HCT116 (cell line): ENCODE measurements around the gene HECW1. TPM values are rescaled to one million over a fixed set of nuclear protein-coding genes. Genes with fewer than 3 reads are reported as not detected.
"Not testable (repeated sequence)": the region's sequence is repeated elsewhere in the genome, so short reads cannot be mapped to it uniquely, and the experiment has no call there.

Experiments used
- ATAC-seq: fragments of 200-7000 bp; cut with Tn5 transposase; 2 replicates; pipeline ENCODE4 v1.9.1; 2020; ENCODE audit warnings: mild to moderate bottlenecking, moderate library complexity
- BruUV-seq: library from RNA; stranded (reverse); fragments of 400-500 nt; replicated peaks from 2 replicates; lab custom pipeline; 2021; lab: Mats Ljungman, UMichigan
- CTCF ChIA-PET: fragments of 300-600 bp; sonication (Branson Sonifier 250); formaldehyde crosslinking; loops from one replicate; lab custom pipeline; 2021; ENCODE audit warnings: antibody characterized with exemption; lab: Charles Lee
- POLR2A ChIA-PET: fragments of 300-600, 350-600 bp; sonication (Branson Sonifier 250); formaldehyde crosslinking; loops from one replicate; lab custom pipeline; 2021; ENCODE audit warnings: antibody characterized with exemption; lab: Charles Lee
- RAD21 ChIA-PET, 2 experiments: fragments of 300-600 bp; sonication (Branson Sonifier 250); formaldehyde crosslinking; loops; one replicate each; lab custom pipeline; 2023; ENCODE audit warnings: low total read pairs in 2 of 2; ENCODE audit not compliant: uncharacterized antibody in 2 of 2, unreplicated experiment in 2 of 2, low non-redundant PET in 1 of 2; lab: Charles Lee
- DNase-seq: peaks from one replicate; pipeline ENCODE4 v3.0.0-alpha.2; 2010; ENCODE audit warnings: low read depth, low spot score
- H2AFZ ChIP-seq: fragments of 200-600 bp; shearing (Covaris generic), sonication (generic); 2 replicates; pipeline ENCODE4 v1.6.1; 2017; ENCODE audit warnings: low read depth, mixed run types, mixed read lengths, antibody characterized with exemption, low read length; ENCODE audit not compliant: poor library complexity, severe bottlenecking
- H3K27ac ChIP-seq: 2 replicates; pipeline ENCODE4 v1.5.1; 2012; ENCODE audit warnings: low read depth, low read length
- H3K27me3 ChIP-seq: fragments of 200-600 bp; sonication (generic); 2 replicates; pipeline ENCODE4 v1.6.1; 2016; ENCODE audit warnings: mixed run types, low read length, mixed read lengths; ENCODE audit not compliant: insufficient read depth
- H3K36me3 ChIP-seq, 2 experiments: fragments of 200-500 bp in 1 of 2; fragments of 200-600 bp in 1 of 2; sonication (Bioruptor generic) in 1 of 2; sonication (generic) in 1 of 2; 2 replicates each; pipeline versions ENCODE4 v1.5.1 to v1.6.1; 2014 to 2016; ENCODE audit warnings: low read length in 2 of 2, inconsistent platforms in 1 of 2, mixed read lengths in 1 of 2, mixed run types in 1 of 2; ENCODE audit not compliant: insufficient read depth in 2 of 2, control insufficient read depth in 1 of 2
- H3K4me1 ChIP-seq, 2 experiments: fragments of 200-600 bp in 1 of 2; sonication (generic) in 1 of 2; 2 replicates each; pipeline versions ENCODE4 v1.5.1 to v1.6.1; 2012 to 2017; ENCODE audit warnings: low read length in 2 of 2, inconsistent platforms in 1 of 2, mild to moderate bottlenecking in 1 of 2, mixed read lengths in 1 of 2, mixed run types in 1 of 2, moderate library complexity in 1 of 2; ENCODE audit not compliant: insufficient read depth in 2 of 2, control insufficient read depth in 1 of 2
- H3K4me2 ChIP-seq: fragments of 200-600 bp; sonication (generic); 2 replicates; pipeline ENCODE4 v1.6.1; 2017; ENCODE audit warnings: mixed run types, low read length, mixed read lengths
- H3K4me3 ChIP-seq, 2 experiments: fragments of 200-600 bp in 1 of 2; sonication (generic) in 1 of 2; replicated peaks in 1 of 2; 2 replicates each; pipeline ENCODE4 v1.5.1; 2011 to 2016; ENCODE audit warnings: low read length in 2 of 2, control low read depth in 1 of 2, low read depth in 1 of 2, mild to moderate bottlenecking in 1 of 2, mixed read lengths in 1 of 2, mixed run types in 1 of 2
- H3K79me2 ChIP-seq: fragments of 200-600 bp; sonication (generic); 2 replicates; pipeline ENCODE4 v1.6.1; 2017; ENCODE audit warnings: mild to moderate bottlenecking, mixed run types, low read length, moderate library complexity, mixed read lengths; ENCODE audit not compliant: insufficient read depth
- H3K9ac ChIP-seq: fragments of 200-600 bp; sonication (generic); 2 replicates; pipeline ENCODE4 v1.6.1; 2016; ENCODE audit warnings: low read length, mixed read lengths
- H3K9me2 ChIP-seq: fragments of 200-600 bp; sonication (generic), shearing (Covaris generic); 2 replicates; pipeline ENCODE4 v1.6.1; 2017; ENCODE audit warnings: mixed run types, mild to moderate bottlenecking, moderate library complexity; ENCODE audit not compliant: insufficient read depth
- H3K9me3 ChIP-seq, 2 experiments: fragments of 200-500 bp in 1 of 2; fragments of 200-600 bp in 1 of 2; sonication (Bioruptor generic) in 1 of 2; sonication (generic) in 1 of 2; 2 replicates each; pipeline ENCODE4 v1.6.1; 2014 to 2017; ENCODE audit warnings: low read length in 2 of 2, mixed read lengths in 2 of 2, inconsistent platforms in 1 of 2, low read depth in 1 of 2, mild to moderate bottlenecking in 1 of 2, mixed run types in 1 of 2, moderate library complexity in 1 of 2; ENCODE audit not compliant: control insufficient read depth in 1 of 2, insufficient read depth in 1 of 2
- H4K20me1 ChIP-seq: fragments of 200-600 bp; sonication (generic), shearing (Covaris generic); 2 replicates; pipeline ENCODE4 v1.6.1; 2017; ENCODE audit warnings: mixed run types, mild to moderate bottlenecking, moderate library complexity; ENCODE audit not compliant: insufficient read depth
- ATF3 ChIP-seq: IDR thresholded peaks from 2 replicates; pipeline ENCODE4 v1.6.1; 2012
- CTCF ChIP-seq, 3 experiments: fragments of 200-600 bp in 1 of 3; sonication (generic) in 1 of 3; IDR thresholded peaks in 2 of 3; conservative IDR thresholded peaks in 1 of 3; 2 replicates each; pipeline ENCODE4 v1.5.1; 2012 to 2017; ENCODE audit warnings: low read depth in 2 of 3, low read length in 2 of 3, antibody characterized with exemption in 1 of 3, borderline replicate concordance in 1 of 3, control low read depth in 1 of 3, mild to moderate bottlenecking in 1 of 3, mixed read lengths in 1 of 3, mixed run types in 1 of 3, moderate library complexity in 1 of 3; ENCODE audit not compliant: insufficient read depth in 1 of 3
- EGR1 ChIP-seq: IDR thresholded peaks from 2 replicates; pipeline ENCODE4 v1.6.1; 2012; ENCODE audit warnings: low read depth
- ELF1 ChIP-seq: IDR thresholded peaks from 2 replicates; pipeline ENCODE4 v1.6.1; 2012; ENCODE audit warnings: low read depth, borderline replicate concordance
- EZH2 ChIP-seq: fragments of 200-600 bp; sonication (generic); IDR thresholded peaks from 2 replicates; pipeline ENCODE4 v1.6.1; 2017; ENCODE audit warnings: antibody characterized with exemption, mixed run types
- FOSL1 ChIP-seq: IDR thresholded peaks from 2 replicates; pipeline ENCODE4 v1.6.1; 2012; ENCODE audit warnings: low read depth
- POLR2A ChIP-seq: IDR thresholded peaks from 2 replicates; pipeline ENCODE4 v1.7.0; 2011; ENCODE audit warnings: borderline replicate concordance; ENCODE audit not compliant: insufficient read depth, insufficient read length; ENCODE audit errors: extremely low read depth
- POLR2AphosphoS5 ChIP-seq: IDR thresholded peaks from 2 replicates; pipeline ENCODE4 v1.6.1; 2011; ENCODE audit warnings: mild to moderate bottlenecking, low read depth, low read length, moderate library complexity
- RAD21 ChIP-seq: IDR thresholded peaks from 2 replicates; pipeline ENCODE4 v1.6.1; 2012; ENCODE audit warnings: low read depth, mild to moderate bottlenecking
- SIN3A ChIP-seq: IDR thresholded peaks from 2 replicates; pipeline ENCODE4 v1.6.1; 2012; ENCODE audit warnings: low read depth
- SRF ChIP-seq: IDR thresholded peaks from 2 replicates; pipeline ENCODE4 v1.6.1; 2012; ENCODE audit warnings: low read depth
- ZBTB33 ChIP-seq: IDR thresholded peaks from 2 replicates; pipeline ENCODE4 v1.6.1; 2011; ENCODE audit warnings: mild to moderate bottlenecking, low read length, moderate library complexity; ENCODE audit not compliant: insufficient replicate concordance; ENCODE audit errors: extremely low read depth
- ZFX ChIP-seq: fragments of 450-650 bp; IDR thresholded peaks from 2 replicates; pipeline ENCODE4 v1.6.1; 2017
- ZNF274 ChIP-seq: fragments of 200-500 bp; sonication (Bioruptor generic); IDR thresholded peaks from 2 replicates; pipeline ENCODE4 v1.6.1; 2014; ENCODE audit warnings: mild to moderate bottlenecking, low read depth, low read length, inconsistent platforms
- intact Hi-C: fragments of 100-400 bp; cut with micrococcal nuclease; formaldehyde crosslinking; loops from 2 replicates; pipeline ENCODE4 v1.10.0; 2022
- total RNA-seq: library from RNA; stranded (reverse); gene quantifications from one replicate; pipeline ENCODE4 v1.2.1, GENCODE V29; 2021; ENCODE audit not compliant: unreplicated experiment

The HECW1 gene
- total RNA-seq, 1 experiment from 2014 or later, result 5.6 TPM

- H3K27ac ChIP-seq, result no peak overlapping the region
- BruUV-seq, result no TSS peak
- H3K79me2 ChIP-seq, result no peaks in the 10 kb centered on the region
- no peaks in the 10 kb centered on the region for H4K20me1 ChIP-seq
- no peak for TF ChIP-seq ATF3
- TF ChIP-seq SIN3A, result no peak
- TF ChIP-seq CTCF (IDR thresholded peaks at IDR 0.05 in 2 of 3, conservative IDR thresholded peaks at IDR 0.05 in 1 of 3; ENCODE audit: borderline replicate concordance in 1 of 3, insufficient read depth in 1 of 3, low read depth in 2 of 3, low read length in 2 of 3), result no peak
- no peak for TF ChIP-seq ZNF274
- no peak for TF ChIP-seq POLR2A
- TF ChIP-seq POLR2AphosphoS5, result no peak
- no peak for TF ChIP-seq ELF1
- TF ChIP-seq RAD21, result no peak
- TF ChIP-seq FOSL1, result no peak
- no peak for TF ChIP-seq EGR1
- no peak for TF ChIP-seq EZH2
- no peak for TF ChIP-seq ZFX
- no peak for TF ChIP-seq ZBTB33
- TF ChIP-seq SRF, result no peak
- no peak overlapping the region for H3K4me3 ChIP-seq
- no peaks in the 10 kb centered on the region for H3K27me3 ChIP-seq
- no peaks in the 10 kb centered on the region; the same call in 1 of the 2 replicates for H3K9me2 ChIP-seq
- no peaks in the 10 kb centered on the region for H3K36me3 ChIP-seq
- H3K9me3 ChIP-seq, result no peaks in the 10 kb centered on the region
- no peaks in the 10 kb centered on the region for H3K4me1 ChIP-seq
- DNase-seq (no peak), ATAC-seq (no peak)
- CTCF ChIA-PET, result no interaction called here
- POLR2A ChIA-PET, result interaction anchor here (0.6 kb wide), 1 partner anchor 97 kb away, joined by 3 read pairs; the partner anchor contains the start of gene STK17A
- no peak overlapping the region for H3K9ac ChIP-seq
- no peak overlapping the region for H3K4me2 ChIP-seq
- H2AFZ ChIP-seq, result no peak overlapping the region
- intact Hi-C loops, result no loop called here
- RAD21 ChIA-PET, result no interaction called here
These were observed 373.1 kb downstream of the HECW1 start for GRCh38 chr7:43485580-43485979.

- H3K4me3 ChIP-seq, H3K9ac ChIP-seq, H3K27me3 ChIP-seq, RAD21 ChIA-PET, BruUV-seq, DNase-seq, POLR2A ChIA-PET, ATAC-seq, H3K79me2 ChIP-seq, H4K20me1 ChIP-seq, H3K27ac ChIP-seq, H2AFZ ChIP-seq, H3K4me2 ChIP-seq, H3K9me3 ChIP-seq, H3K9me2 ChIP-seq, H3K4me1 ChIP-seq, CTCF ChIA-PET, intact Hi-C loops, H3K36me3 ChIP-seq: not testable (repeated sequence)
These were observed 373.6 kb downstream of the HECW1 start for GRCh38 chr7:43486008-43486407.
